Measurements from ENCODE around the gene POLR1F. TPM values are rescaled to one million over a fixed set of nuclear protein-coding genes. Genes with fewer than 3 reads are reported as not detected.

Gene POLR1F
- total RNA-seq, 1 experiment from 2014 or later = 21.1 TPM

GRCh38 chr7:19728716-19729115 lies 19.9 kb upstream of the POLR1F start (continued):
- TF ChIP-seq REST (IDR thresholded peaks at IDR 0.05; ENCODE audit: low read depth) = no peak
- TF ChIP-seq SIN3A (IDR thresholded peaks at IDR 0.05; ENCODE audit: low read depth) = no peak
- no peak for TF ChIP-seq ZNF274 (IDR thresholded peaks at IDR 0.05; ENCODE audit: low read depth, low read length)
- no peak for TF ChIP-seq SRF (IDR thresholded peaks at IDR 0.05; ENCODE audit: low read depth)
- TF ChIP-seq EGR1 (IDR thresholded peaks at IDR 0.05; ENCODE audit: low read depth) = no peak
- no peak for TF ChIP-seq POLR2AphosphoS5 (IDR thresholded peaks at IDR 0.05; ENCODE audit: low read depth, low read length)
- no peak for TF ChIP-seq EZH2 (IDR thresholded peaks at IDR 0.05)

- no peaks in the 10 kb centered on the region for H4K20me1 ChIP-seq (ENCODE audit: insufficient read depth)
- no peaks in the 10 kb centered on the region for H3K27me3 ChIP-seq (ENCODE audit: insufficient read depth, low read length)
- H2AFZ ChIP-seq (ENCODE audit: low read depth, low read length, poor library complexity, severe bottlenecking) = no peak overlapping the region
- DNase-seq (ENCODE audit: low read depth, low spot score) (no peak), ATAC-seq (no peak)
- CTCF ChIA-PET = interaction anchor here (0.8 kb wide), 1 partner anchor 17 kb away, joined by 3 read pairs; the partner anchor contains the start of gene POLR1F
- POLR2A ChIA-PET = no interaction called here
- no peaks in the 10 kb centered on the region for H3K9me2 ChIP-seq (ENCODE audit: insufficient read depth)
- H3K79me2 ChIP-seq (ENCODE audit: insufficient read depth, low read length) = no peaks in the 10 kb centered on the region
- no peak overlapping the region for H3K4me3 ChIP-seq (replicated peaks in 1 of 2; ENCODE audit: low read depth in 1 of 2, low read length in 2 of 2)
- BruUV-seq (replicated peaks) = no TSS peak
- no peak overlapping the region for H3K27ac ChIP-seq (ENCODE audit: low read depth, low read length)
- no peak overlapping the region for H3K4me2 ChIP-seq (ENCODE audit: low read length)
- H3K4me1 ChIP-seq (ENCODE audit: control insufficient read depth in 1 of 2, insufficient read depth in 2 of 2, low read length in 2 of 2) = no peaks in the 10 kb centered on the region
- no peaks in the 10 kb centered on the region for H3K36me3 ChIP-seq (ENCODE audit: control insufficient read depth in 1 of 2, insufficient read depth in 2 of 2, low read length in 2 of 2)
- intact Hi-C loops (cut with micrococcal nuclease) = no loop called here
- H3K9me3 ChIP-seq (ENCODE audit: control insufficient read depth in 1 of 2, insufficient read depth in 1 of 2, low read depth in 1 of 2, low read length in 2 of 2) = no peaks in the 10 kb centered on the region
- no peak overlapping the region for H3K9ac ChIP-seq (ENCODE audit: low read length)
- RAD21 ChIA-PET (ENCODE audit: low non-redundant PET in 1 of 2, low total read pairs in 2 of 2, uncharacterized antibody in 2 of 2, unreplicated experiment in 2 of 2) = no interaction called here
- TF ChIP-seq POLR2AphosphoS5 (IDR thresholded peaks at IDR 0.05; ENCODE audit: low read depth, low read length) (no peak), EGR1 (IDR thresholded peaks at IDR 0.05; ENCODE audit: low read depth) (no peak), ZFX (IDR thresholded peaks at IDR 0.05) (no peak), ZNF274 (IDR thresholded peaks at IDR 0.05; ENCODE audit: low read depth, low read length) (no peak), EZH2 (IDR thresholded peaks at IDR 0.05) (no peak), CEBPB (IDR thresholded peaks at IDR 0.05; ENCODE audit: low read depth) (no peak), POLR2A (IDR thresholded peaks at IDR 0.05; ENCODE audit: borderline replicate concordance, extremely low read depth, insufficient read depth, insufficient read length) (no peak), MAX (IDR thresholded peaks at IDR 0.05) (no peak), ELF1 (IDR thresholded peaks at IDR 0.05; ENCODE audit: borderline replicate concordance, low read depth) (no peak), JUND (IDR thresholded peaks at IDR 0.05) (no peak), ATF3 (IDR thresholded peaks at IDR 0.05) (no peak), FOSL1 (IDR thresholded peaks at IDR 0.05; ENCODE audit: low read depth) (no peak), TCF7L2 (IDR thresholded peaks at IDR 0.05; ENCODE audit: borderline replicate concordance, extremely low read depth, insufficient read depth, insufficient read length) (no peak), CTCF (IDR thresholded peaks at IDR 0.05 in 2 of 3, conservative IDR thresholded peaks at IDR 0.05 in 1 of 3; ENCODE audit: borderline replicate concordance in 1 of 3, insufficient read depth in 1 of 3, low read depth in 2 of 3, low read length in 2 of 3) (no peak), CBX3 (IDR thresholded peaks at IDR 0.05; ENCODE audit: low read depth) (no peak)
Observed at GRCh38 chr7:19725770-19726169, 16.9 kb upstream of the POLR1F start.
